B cell (primary cell): ENCODE results near the gene ACTL6B. TPM values are rescaled to one million over a fixed set of nuclear protein-coding genes. Genes with fewer than 3 reads are reported as not detected.
A peak's percentile ranks its signal among the peaks of the same experiment; 100 is the strongest.

Experiments
- ATAC-seq: fragments of 200-7000 bp; cut with Tn5 transposase; one replicate; pipeline ENCODE4 v1.10.0; 2021; ENCODE audit warnings: low read depth, mild to moderate bottlenecking, moderate number of reproducible peaks, moderate library complexity
- CTCF ChIA-PET: fragments of 350-600 bp; sonication (Branson Sonifier 250); formaldehyde crosslinking; loops from one replicate; lab custom pipeline; 2021; ENCODE audit warnings: antibody characterized with exemption, inconsistent platforms; lab: Charles Lee
- POLR2A ChIA-PET: fragments of 350-600 bp; sonication (Branson Sonifier 250); formaldehyde crosslinking; loops from one replicate; lab custom pipeline; 2021; ENCODE audit warnings: antibody characterized with exemption; lab: Charles Lee
- DNase-seq: peaks from one replicate; pipeline ENCODE4 v3.0.0; 2013
- H2AFZ ChIP-seq: 2 replicates; pipeline ENCODE4 v1.6.1; 2012; ENCODE audit warnings: mild to moderate bottlenecking, low read depth, low read length; ENCODE audit not compliant: insufficient read depth, poor library complexity, severe bottlenecking
- H3K27ac ChIP-seq, 2 donors: 1 replicate in 1 of 2; 2 replicates in 1 of 2; pipeline ENCODE4 v1.5.1; 2012 to 2013; ENCODE audit warnings: low read length in 2 of 2, mild to moderate bottlenecking in 2 of 2, moderate library complexity in 1 of 2
- H3K27me3 ChIP-seq, 4 experiments: fragments of 200-600 bp in 1 of 4; sonication (generic) in 1 of 4; replicated peaks in 1 of 4; 1 replicate in 2 of 4; 2 replicates in 2 of 4; pipeline versions ENCODE4 v1.6.1 to v1.7.0; 2013 to 2016; ENCODE audit warnings: low read length in 3 of 4, mild to moderate bottlenecking in 2 of 4, mixed read lengths in 1 of 4, moderate library complexity in 1 of 4; ENCODE audit not compliant: insufficient read depth in 4 of 4, control insufficient read depth in 3 of 4; ENCODE audit errors: control extremely low read depth in 1 of 4
- H3K36me3 ChIP-seq, 2 experiments: replicated peaks in 1 of 2; 1 replicate in 1 of 2; 2 replicates in 1 of 2; pipeline versions ENCODE4 v1.6.1 to v1.7.1; 2013; ENCODE audit warnings: low read length in 1 of 2; ENCODE audit not compliant: insufficient read depth in 2 of 2, control insufficient read depth in 1 of 2; ENCODE audit errors: control extremely low read depth in 1 of 2, extremely low read depth in 1 of 2
- H3K4me1 ChIP-seq, 2 donors: fragments of 200-600 bp in 1 of 2; sonication (generic) in 1 of 2; 1 replicate in 1 of 2; 2 replicates in 1 of 2; pipeline versions ENCODE4 v1.5.1 to v1.6.1; 2013 to 2017; ENCODE audit warnings: low read length in 2 of 2; ENCODE audit not compliant: control insufficient read depth in 2 of 2, insufficient read depth in 2 of 2
- H3K4me2 ChIP-seq: replicated peaks from 2 replicates; pipeline ENCODE3; 2012; ENCODE audit warnings: mild to moderate bottlenecking, low read depth, low read length; ENCODE audit not compliant: poor library complexity, severe bottlenecking
- H3K4me3 ChIP-seq, 5 experiments: fragments of 200-600 bp in 1 of 5; sonication (generic) in 1 of 5; 1 replicate in 3 of 5; 2 replicates in 2 of 5; pipeline versions ENCODE4 v1.5.1 to v1.7.0; 2011 to 2016; ENCODE audit warnings: low read length in 4 of 5, mild to moderate bottlenecking in 4 of 5, low read depth in 2 of 5, control low read depth in 1 of 5, moderate library complexity in 1 of 5; ENCODE audit not compliant: insufficient read depth in 1 of 5; ENCODE audit errors: control extremely low read depth in 1 of 5, extremely low read depth in 1 of 5
- H3K79me2 ChIP-seq: fragments of 200-600 bp; sonication (generic); one replicate; pipeline ENCODE4 v1.6.0; 2016; ENCODE audit warnings: low read length; ENCODE audit not compliant: control insufficient read depth, insufficient read depth
- H3K9ac ChIP-seq: fragments of 200-600 bp; sonication (generic); 2 replicates; pipeline ENCODE4 v1.6.1; 2017; ENCODE audit warnings: mild to moderate bottlenecking, low read length, moderate library complexity
- H3K9me3 ChIP-seq, 3 donors: one replicate each; pipeline versions ENCODE4 v1.6.1 to v1.7.1; 2013; ENCODE audit warnings: low read length in 2 of 3; ENCODE audit not compliant: control insufficient read depth in 2 of 3, insufficient read depth in 1 of 3; ENCODE audit errors: control extremely low read depth in 1 of 3
- H4K20me1 ChIP-seq: 2 replicates; pipeline ENCODE4 v1.6.0; 2012; ENCODE audit warnings: mild to moderate bottlenecking, low read length; ENCODE audit not compliant: insufficient read depth, control insufficient read depth, poor library complexity, severe bottlenecking
- H3K27ac Mint-ChIP-seq: one replicate; pipeline ENCODE4 v1.8.0; 2021; ENCODE audit warnings: mixed read lengths
- H3K27me3 Mint-ChIP-seq: one replicate; pipeline ENCODE4 v1.8.0; 2021; ENCODE audit warnings: mixed read lengths
- H3K4me1 Mint-ChIP-seq: one replicate; pipeline ENCODE4 v1.8.0; 2021; ENCODE audit warnings: mixed read lengths
- H3K4me3 Mint-ChIP-seq: one replicate; pipeline ENCODE4 v1.8.0; 2021; ENCODE audit warnings: mixed read lengths
- H3K9me3 Mint-ChIP-seq: one replicate; pipeline ENCODE4 v1.8.0; 2022; ENCODE audit warnings: mixed read lengths; ENCODE audit not compliant: insufficient read depth
- CTCF ChIP-seq: fragments of 200-600 bp; IDR thresholded peaks from one replicate; pipeline ENCODE4 v1.8.0; 2022; ENCODE audit warnings: antibody characterized with exemption, mild to moderate bottlenecking
- EZH2 ChIP-seq: IDR thresholded peaks from 2 replicates; pipeline ENCODE4 v1.6.1; 2012; ENCODE audit warnings: borderline replicate concordance, low read depth, mild to moderate bottlenecking, moderate library complexity, low read length; ENCODE audit not compliant: insufficient read depth, poor library complexity, severe bottlenecking
- WGBS: methylation state at CpG from one replicate; pipeline ENCODE4 v1.1.5; 2013; ENCODE audit warnings: missing lambda C conversion rate; ENCODE audit not compliant: insufficient coverage; 5-methylcytosine and 5-hydroxymethylcytosine counted together
- intact Hi-C: fragments of 100-400 bp; cut with micrococcal nuclease; formaldehyde crosslinking; loops from one replicate; pipeline ENCODE4 v1.10.0; 2022
- polyA plus RNA-seq: library from polyadenylated mRNA; depleted of rRNA; stranded (reverse); fragments of >200 nt; gene quantifications from 2 replicates; pipeline ENCODE4 v1.2.3, GENCODE V29; 2012
- total RNA-seq, 2 donors: library from RNA; stranded (reverse); fragments of 120-200 nt in 1 of 2; gene quantifications; 1 replicate in 1 of 2; 2 replicates in 1 of 2; pipeline versions ENCODE4 v1.2.3 to v1.2.4, GENCODE V29; 2013 to 2022

Gene ACTL6B
- total and polyA plus RNA-seq, 2 donors (not counting 1 experiment from before 2014, with no cell fraction given), result not detected

DNA sequence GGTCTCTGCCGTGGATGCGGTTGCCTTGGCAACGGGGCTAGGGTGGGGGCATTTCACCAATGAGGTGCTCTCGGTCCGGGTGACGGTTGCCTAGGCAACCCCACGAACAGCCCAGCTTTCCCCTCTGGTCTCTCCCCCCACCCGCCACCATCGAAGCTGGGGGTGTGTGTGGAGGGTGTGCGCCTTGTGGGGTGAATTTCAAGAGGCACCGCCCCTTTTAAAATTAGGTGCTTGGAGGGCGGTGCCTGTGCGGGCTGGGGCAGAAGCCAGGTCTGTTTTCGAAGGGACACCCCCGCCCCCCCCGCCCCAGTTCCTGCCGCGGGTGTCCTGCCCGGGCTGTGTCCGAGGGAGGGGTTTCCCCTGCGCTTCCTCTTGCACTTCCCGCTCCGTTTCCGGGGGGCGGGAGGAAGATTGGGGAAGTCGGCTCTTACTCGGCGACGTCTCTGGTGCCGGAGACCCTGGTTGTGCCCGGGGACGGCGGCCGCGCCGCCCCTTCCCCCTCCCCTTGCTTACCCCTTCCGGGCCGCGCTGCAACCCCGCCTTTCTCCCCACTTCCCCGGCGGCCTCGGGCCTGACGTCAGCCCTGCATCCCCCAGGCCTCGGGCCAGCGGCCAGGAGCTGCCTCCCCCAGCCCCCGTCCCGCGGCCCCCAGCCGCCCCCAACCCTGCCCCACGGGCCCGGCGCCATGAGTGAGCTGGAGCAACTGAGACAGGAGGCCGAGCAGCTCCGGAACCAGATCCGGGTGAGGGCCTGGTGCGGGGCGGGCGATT, 19.5 kb upstream of the ACTL6B start:
- POLR2A ChIA-PET, result interaction anchor here (0.8 to 2.7 kb wide), 12 partner anchors 13 to 307 kb away, joined by 3 to 16 read pairs (median 4); partner anchors contain the start of genes FBXO24, POP7, SRRT and TSC22D4

More for the DNA sequence above, 19.5 kb upstream of the ACTL6B start:
- no peak for TF ChIP-seq CTCF
- TF ChIP-seq EZH2, result no peak
- peaks cover 10% of the 10 kb centered on the region for H3K4me1 Mint-ChIP-seq
- CTCF ChIA-PET, result interaction anchor here (4.2 to 4.7 kb wide), 2 partner anchors 15 to 30 kb away, joined by 14 to 53 read pairs; partner anchors contain the start of gene POP7
- H3K9ac ChIP-seq, result peak overlapping the region; percentile 97
- peak overlapping the region; percentile 94 for H3K4me3 Mint-ChIP-seq
- H3K27me3 ChIP-seq, result no peaks in the 10 kb centered on the region
- no peaks in the 10 kb centered on the region for H3K27me3 Mint-ChIP-seq
- peaks cover 12% of the 10 kb centered on the region for H3K79me2 ChIP-seq
- H3K9me3 ChIP-seq, result no peaks in the 10 kb centered on the region
- intact Hi-C loops, result loop anchor here (2.0 to 10.0 kb wide), 2 partner anchors 247 to 591 kb away; partner anchors contain the start of genes COPS6, MEPCE, ZCWPW1 and ZNF3
- H3K4me1 ChIP-seq, result peaks cover 0 to 8% of the 10 kb centered on the region in 2 donors
- peak overlapping the region; percentile 95 for H3K27ac Mint-ChIP-seq
- DNase-seq (peak; percentile 95), ATAC-seq (peak; percentile 41)
- H2AFZ ChIP-seq, result peak overlapping the region; percentile 54
- H4K20me1 ChIP-seq, result peaks cover 45% of the 10 kb centered on the region
- peaks cover 0 to 39% of the 10 kb centered on the region in 2 experiments for H3K36me3 ChIP-seq
- H3K4me3 ChIP-seq, result peak overlapping the region in 4 of 5 experiments; percentile 94 to 99 (median 98)
- H3K4me2 ChIP-seq, result peak overlapping the region; percentile 85
- WGBS, result 0% methylated on average over 35 of the region's 59 CpGs
- H3K9me3 Mint-ChIP-seq, result no peaks in the 10 kb centered on the region
- peak overlapping the region; percentile 78 to 97 for H3K27ac ChIP-seq
